WERI-Rb-1 (cell line): Measurements from ENCODE around the gene IGSF9.

Source experiments
- DNase-seq: peaks from one replicate; pipeline ENCODE4 v3.0.0-alpha.2; 2020
- H3K27ac ChIP-seq: fragments of 250-450 bp; sonication (Bioruptor Pico); 2 replicates; pipeline ENCODE4 v1.5.1; 2020; ENCODE audit warnings: mild to moderate bottlenecking, moderate library complexity
- H3K27me3 ChIP-seq: fragments of 250-450 bp; sonication (Bioruptor Pico); 2 replicates; pipeline ENCODE4 v1.5.1; 2021; ENCODE audit warnings: mild to moderate bottlenecking, low read depth, moderate library complexity; ENCODE audit not compliant: insufficient read depth, severe bottlenecking
- H3K36me3 ChIP-seq: fragments of 250-450 bp; sonication (Bioruptor Pico); 2 replicates; pipeline ENCODE4 v1.5.1; 2020; ENCODE audit warnings: mild to moderate bottlenecking, moderate library complexity
- H3K4me3 ChIP-seq: 2 replicates; pipeline ENCODE4 v1.5.1; 2011; ENCODE audit warnings: low read depth, mild to moderate bottlenecking, control low read depth, low read length
- H3K9me3 ChIP-seq: fragments of 250-450 bp; sonication (Bioruptor Pico); 2 replicates; pipeline ENCODE4 v1.5.1; 2021; ENCODE audit warnings: mild to moderate bottlenecking, moderate library complexity; ENCODE audit not compliant: severe bottlenecking
- TF ChIP-seq, protein P1 (sequence below): IDR thresholded peaks from 2 replicates; pipeline ENCODE4 v1.5.1; 2011; ENCODE audit warnings: low read depth, mild to moderate bottlenecking, control low read depth, inconsistent platforms, low read length

Gene IGSF9

DNA sequence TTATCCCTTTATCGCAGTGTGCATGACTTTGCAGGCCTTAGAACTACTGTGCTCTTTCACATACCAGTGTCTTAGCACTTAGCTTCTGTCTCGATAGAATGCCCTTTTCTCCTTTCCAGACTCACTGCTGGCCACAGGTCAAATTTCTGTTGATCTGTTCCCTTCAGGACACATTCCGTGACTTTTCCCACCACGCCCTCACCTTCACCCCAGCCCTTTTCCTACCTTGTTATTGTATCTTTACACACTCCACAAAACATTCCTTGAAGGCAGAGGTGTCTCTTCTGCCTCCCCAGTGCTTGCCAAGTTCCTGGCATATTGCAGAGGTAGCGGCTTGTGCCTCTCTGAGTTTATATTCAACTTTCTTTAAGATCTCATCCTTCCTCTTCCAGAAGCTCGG lies 3.7 kb upstream of the IGSF9 start:
- no peak for DNase-seq
- Histone ChIP-seq H3K27me3 (no peaks in the 10 kb centered on the region), H3K9me3 (no peaks in the 10 kb centered on the region), H3K27ac (no peak overlapping the region), H3K36me3 (no peaks in the 10 kb centered on the region), H3K4me3 (no peak overlapping the region)
- TF ChIP-seq, protein P1, sequence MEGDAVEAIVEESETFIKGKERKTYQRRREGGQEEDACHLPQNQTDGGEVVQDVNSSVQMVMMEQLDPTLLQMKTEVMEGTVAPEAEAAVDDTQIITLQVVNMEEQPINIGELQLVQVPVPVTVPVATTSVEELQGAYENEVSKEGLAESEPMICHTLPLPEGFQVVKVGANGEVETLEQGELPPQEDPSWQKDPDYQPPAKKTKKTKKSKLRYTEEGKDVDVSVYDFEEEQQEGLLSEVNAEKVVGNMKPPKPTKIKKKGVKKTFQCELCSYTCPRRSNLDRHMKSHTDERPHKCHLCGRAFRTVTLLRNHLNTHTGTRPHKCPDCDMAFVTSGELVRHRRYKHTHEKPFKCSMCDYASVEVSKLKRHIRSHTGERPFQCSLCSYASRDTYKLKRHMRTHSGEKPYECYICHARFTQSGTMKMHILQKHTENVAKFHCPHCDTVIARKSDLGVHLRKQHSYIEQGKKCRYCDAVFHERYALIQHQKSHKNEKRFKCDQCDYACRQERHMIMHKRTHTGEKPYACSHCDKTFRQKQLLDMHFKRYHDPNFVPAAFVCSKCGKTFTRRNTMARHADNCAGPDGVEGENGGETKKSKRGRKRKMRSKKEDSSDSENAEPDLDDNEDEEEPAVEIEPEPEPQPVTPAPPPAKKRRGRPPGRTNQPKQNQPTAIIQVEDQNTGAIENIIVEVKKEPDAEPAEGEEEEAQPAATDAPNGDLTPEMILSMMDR, result no peak

DNA sequence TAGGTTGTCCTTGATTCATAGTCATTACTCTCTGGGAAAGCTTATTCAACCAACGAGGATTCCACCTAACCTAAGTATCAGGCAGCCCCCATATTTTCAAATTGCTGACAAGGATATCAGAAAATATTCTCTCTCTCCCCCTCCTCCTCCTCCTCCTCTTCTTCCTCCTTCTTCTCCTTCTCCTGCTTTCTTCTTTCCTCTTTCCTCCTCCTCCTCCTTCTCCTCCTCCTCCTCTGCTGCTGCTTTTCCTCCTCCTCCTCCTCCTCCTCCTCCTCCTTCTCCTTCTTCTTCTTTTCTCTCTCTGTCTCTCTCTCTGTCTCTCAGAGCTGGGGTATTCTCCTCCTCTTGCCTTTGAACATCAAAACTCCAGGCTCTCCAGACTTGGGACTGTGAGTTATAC lies 2.5 kb upstream of the IGSF9 start:
- Histone ChIP-seq H3K36me3 (peaks cover 4% of the 10 kb centered on the region), H3K9me3 (no peaks in the 10 kb centered on the region), H3K27me3 (no peaks in the 10 kb centered on the region), H3K4me3 (no peak overlapping the region), H3K27ac (no peak overlapping the region)
- TF ChIP-seq, protein P1, result no peak
- DNase-seq, result no peak

DNA sequence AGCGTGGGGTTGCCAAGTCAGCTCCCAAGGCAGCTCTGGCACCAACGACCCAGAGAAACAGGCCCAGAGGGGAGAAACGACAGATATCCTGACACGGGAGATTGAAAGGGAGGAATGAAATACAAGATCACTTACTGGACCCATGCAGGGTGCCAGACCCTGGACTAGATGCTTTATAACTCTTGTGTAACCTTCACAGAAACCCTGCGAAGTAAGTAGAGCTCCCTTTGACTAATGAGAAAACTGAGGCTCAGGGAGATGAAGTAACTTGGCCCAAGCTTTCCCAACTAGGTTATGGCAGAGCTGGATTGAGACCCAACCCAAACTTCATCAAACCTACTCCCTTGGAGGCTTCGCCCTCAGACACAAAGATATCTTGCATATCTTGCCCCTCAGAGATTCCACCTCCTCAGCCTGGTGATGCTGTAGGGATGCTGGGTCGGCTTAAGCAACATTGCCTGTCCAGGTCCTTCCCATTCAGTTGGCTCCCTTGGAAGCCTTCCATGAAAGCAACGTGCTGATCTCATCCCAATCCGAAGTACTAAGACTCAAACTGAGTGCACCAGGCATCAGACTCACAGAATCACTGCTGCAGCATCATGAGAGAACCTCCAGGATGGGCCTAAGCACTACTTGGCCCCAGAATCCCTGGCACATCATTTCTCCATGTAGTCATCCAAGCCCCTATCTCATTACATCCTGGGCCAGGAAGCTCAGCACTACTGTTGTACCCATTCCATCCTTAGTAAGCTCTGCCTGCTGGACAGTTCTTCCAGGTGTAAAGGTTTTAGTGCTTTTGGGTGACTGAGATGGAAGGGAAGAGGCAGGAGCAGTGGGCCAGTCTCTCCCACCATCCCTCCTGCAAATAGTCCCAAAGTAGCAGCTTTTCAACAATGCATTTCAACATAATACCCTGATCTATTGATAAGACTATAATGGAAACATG lies 1.1 kb upstream of the IGSF9 start:
- Histone ChIP-seq H3K36me3 (peaks cover 15% of the 10 kb centered on the region), H3K27ac (peak overlapping the region; percentile 97), H3K27me3 (no peaks in the 10 kb centered on the region), H3K4me3 (peak overlapping the region; percentile 81), H3K9me3 (no peaks in the 10 kb centered on the region)
- DNase-seq, result no peak
- TF ChIP-seq, protein P1, result no peak

DNA sequence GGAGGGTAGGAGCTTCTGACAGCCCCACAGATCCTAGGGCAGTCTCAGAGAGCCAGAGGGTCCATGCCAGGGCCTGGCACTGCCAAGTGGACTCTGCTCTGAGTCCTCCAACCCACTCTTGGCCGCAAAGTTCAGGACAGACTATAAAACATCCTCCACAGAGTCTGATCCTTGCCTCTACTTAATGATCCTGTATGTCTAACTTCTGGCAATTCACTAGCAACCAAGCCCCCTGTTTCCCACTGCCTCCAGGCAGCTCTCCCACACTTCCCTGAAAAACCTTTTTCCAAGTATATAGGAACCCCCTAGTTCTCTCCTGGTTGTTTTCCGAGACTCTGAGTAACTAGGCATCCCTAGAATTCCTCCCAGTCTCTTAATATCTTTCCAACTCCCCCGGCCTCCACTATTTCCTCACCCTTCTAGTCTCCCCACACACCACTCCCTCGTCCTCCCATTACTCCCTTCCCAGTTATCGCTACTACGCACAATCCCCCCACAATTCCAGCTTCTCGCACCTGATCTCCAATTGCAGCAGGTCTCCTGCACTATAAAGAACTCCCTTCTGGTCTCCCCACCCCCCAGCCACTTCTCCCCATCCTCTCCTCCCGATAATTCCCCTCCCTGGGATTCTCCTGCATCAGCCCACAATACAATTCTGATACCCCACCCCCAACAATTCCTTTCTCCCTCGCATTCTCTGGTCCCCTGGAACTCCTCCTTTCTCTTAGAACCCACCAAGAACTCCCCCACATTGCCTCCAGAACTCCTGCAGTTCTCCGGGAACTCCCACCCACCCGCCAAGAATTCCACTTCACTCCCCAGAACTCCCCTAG lies 574 bp downstream of the IGSF9 start:
- DNase-seq, result peak; percentile 56
- H3K27ac ChIP-seq, result peak overlapping the region; percentile 97
- H3K4me3 ChIP-seq, result peak overlapping the region; percentile 81
- no peaks in the 10 kb centered on the region for H3K27me3 ChIP-seq
- TF ChIP-seq, protein P1, result no peak
- no peaks in the 10 kb centered on the region for H3K9me3 ChIP-seq
- H3K36me3 ChIP-seq, result peaks cover 32% of the 10 kb centered on the region

DNA sequence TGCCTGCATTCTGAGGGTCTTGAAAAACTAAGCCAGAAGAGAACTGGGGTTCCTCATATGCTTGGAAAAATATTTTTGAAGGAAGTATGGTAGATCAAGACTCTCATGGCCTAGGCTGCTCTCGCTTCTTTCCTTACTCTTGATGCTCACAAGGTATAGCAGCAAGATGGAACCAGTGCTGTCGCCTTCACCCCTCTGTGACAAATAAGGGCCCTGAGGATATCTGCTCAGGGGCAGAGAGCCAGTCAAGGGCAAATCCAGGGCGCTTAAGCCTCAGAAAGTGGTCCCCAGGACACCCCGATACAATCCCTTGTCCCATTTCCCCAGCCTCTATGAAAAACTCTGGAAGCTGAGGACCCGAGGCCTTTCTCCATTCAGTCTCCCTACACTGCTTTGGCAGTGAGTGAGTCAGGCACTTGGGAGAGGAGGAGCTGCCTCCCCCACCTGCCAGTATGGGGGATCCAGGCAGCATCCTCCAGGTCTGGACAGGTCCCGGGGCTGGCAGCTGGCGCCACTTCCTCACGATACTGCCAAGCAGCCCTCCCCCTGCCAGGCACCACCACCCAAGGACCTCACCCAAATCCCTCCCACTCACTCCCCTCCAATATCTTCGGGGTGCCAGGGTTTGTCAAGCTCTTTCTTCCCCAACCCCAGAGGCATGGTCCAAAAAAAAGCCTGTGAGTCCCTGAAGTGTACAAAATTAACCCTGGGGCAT lies 1.3 kb downstream of the IGSF9 start:
- H3K27ac ChIP-seq, result peak overlapping the region; percentile 97
- no peak for DNase-seq
- H3K4me3 ChIP-seq, result peak overlapping the region; percentile 81
- H3K27me3 ChIP-seq, result no peaks in the 10 kb centered on the region
- TF ChIP-seq, protein P1, result no peak
- H3K36me3 ChIP-seq, result peaks cover 40% of the 10 kb centered on the region
- H3K9me3 ChIP-seq, result no peaks in the 10 kb centered on the region
